Smooth muscle cell (in vitro differentiated cells): ENCODE measurements around the gene DDX23. TPM values are rescaled to one million over a fixed set of nuclear protein-coding genes. Genes with fewer than 3 reads are reported as not detected.
"Not testable (repeated sequence)": the region's sequence is repeated elsewhere in the genome, so short reads cannot be mapped to it uniquely, and the experiment has no call there.

Experiments
- DNase-seq: peaks from one replicate; lab custom pipeline; 2025; ENCODE audit not compliant: unreplicated experiment; lab: John Stamatoyannopoulos, UW
- H2AFZ ChIP-seq: fragments of 200-600 bp; sonication (generic); 2 replicates; pipeline ENCODE4 v1.6.0; 2016; ENCODE audit warnings: antibody characterized with exemption, low read depth, mild to moderate bottlenecking
- H3F3A ChIP-seq: fragments of 200-600 bp; sonication (generic); 2 replicates; pipeline ENCODE4 v1.6.0; 2017; ENCODE audit warnings: antibody characterized with exemption, low read depth
- H3K27ac ChIP-seq: fragments of 200-600 bp; sonication (generic); 2 replicates; pipeline ENCODE4 v1.5.1; 2016; ENCODE audit warnings: low read depth, mild to moderate bottlenecking
- H3K27me3 ChIP-seq: fragments of 200-600 bp; sonication (generic); 2 replicates; pipeline ENCODE4 v1.6.1; 2016; ENCODE audit warnings: low read depth, mild to moderate bottlenecking
- H3K36me3 ChIP-seq: fragments of 200-600 bp; sonication (generic); 2 replicates; pipeline ENCODE4 v1.5.1; 2016; ENCODE audit warnings: low read depth
- H3K4me1 ChIP-seq: fragments of 200-600 bp; sonication (generic); 2 replicates; pipeline ENCODE4 v1.5.1; 2016; ENCODE audit warnings: low read depth
- H3K4me2 ChIP-seq: fragments of 200-600 bp; sonication (generic); 2 replicates; pipeline ENCODE4 v1.6.0; 2016; ENCODE audit warnings: mild to moderate bottlenecking
- H3K4me3 ChIP-seq: fragments of 200-600 bp; sonication (generic); 2 replicates; pipeline ENCODE4 v1.5.1; 2016; ENCODE audit warnings: mild to moderate bottlenecking
- H3K79me2 ChIP-seq: fragments of 200-600 bp; sonication (generic); 2 replicates; pipeline ENCODE4 v1.6.0; 2016; ENCODE audit warnings: low read depth, mild to moderate bottlenecking
- H3K9ac ChIP-seq: fragments of 200-600 bp; sonication (generic); 2 replicates; pipeline ENCODE4 v1.6.0; 2016; ENCODE audit warnings: low read depth
- H3K9me3 ChIP-seq: fragments of 200-600 bp; sonication (generic); replicated peaks from 2 replicates; pipeline ENCODE4 v1.5.1; 2016; ENCODE audit warnings: low read depth
- H4K20me1 ChIP-seq: fragments of 200-600 bp; sonication (generic); 2 replicates; pipeline ENCODE4 v1.6.0; 2016; ENCODE audit warnings: low read depth
- CTCF ChIP-seq: fragments of 200-600 bp; sonication (generic); IDR thresholded peaks from 2 replicates; pipeline ENCODE4 v1.5.1; 2017; ENCODE audit warnings: borderline replicate concordance, mild to moderate bottlenecking, antibody characterized with exemption; ENCODE audit not compliant: insufficient read depth, poor library complexity, severe bottlenecking
- WGBS: methylation state at CpG from one replicate; pipeline ENCODE4 v1.1.7; 2016; ENCODE audit warnings: low lambda C conversion rate; 5-methylcytosine and 5-hydroxymethylcytosine counted together
- polyA plus RNA-seq: library from polyadenylated mRNA; unstranded; fragments of >200 nt; fragmentation: Nextera tagmentation; extraction: Ambion mirVana; gene quantifications from 2 replicates; pipeline ENCODE4 v1.2.1, GENCODE V29; 2016
- total RNA-seq: library from RNA; depleted of rRNA; stranded (reverse); fragments of >200 nt; gene quantifications from 2 replicates; pipeline ENCODE4 v1.2.3, GENCODE V29; 2014

Gene DDX23
- total and polyA plus RNA-seq, 2 experiments from 2014 or later = 41.6 to 51.7 TPM

GRCh38 chr12:48854488-48854887 lies 2.5 kb upstream of the DDX23 start:
- DNase-seq = no peak
- no peak overlapping the region for H2AFZ ChIP-seq
- H4K20me1 ChIP-seq = peaks cover 3% of the 10 kb centered on the region
- H3F3A ChIP-seq = no peaks in the 10 kb centered on the region
- 92% methylated on average over 4 of the region's 4 CpGs for WGBS
- H3K9me3 ChIP-seq = no peaks in the 10 kb centered on the region
- no peaks in the 10 kb centered on the region for H3K27me3 ChIP-seq
- no peak for TF ChIP-seq CTCF
- H3K36me3 ChIP-seq = no peaks in the 10 kb centered on the region
- no peak overlapping the region for H3K27ac ChIP-seq
- no peak overlapping the region for H3K4me3 ChIP-seq
- no peak overlapping the region for H3K9ac ChIP-seq
- peaks cover 15% of the 10 kb centered on the region for H3K4me1 ChIP-seq
- no peak overlapping the region for H3K4me2 ChIP-seq
- peaks cover 23% of the 10 kb centered on the region for H3K79me2 ChIP-seq

GRCh38 chr12:48852734-48853688 lies 1.0 kb upstream of the DDX23 start:
- peaks cover 3% of the 10 kb centered on the region for H4K20me1 ChIP-seq
- H3K4me3 ChIP-seq = peak overlapping the region; percentile 87
- H3K9ac ChIP-seq = no peak overlapping the region
- peaks cover 15% of the 10 kb centered on the region for H3K4me1 ChIP-seq
- H3F3A ChIP-seq = no peaks in the 10 kb centered on the region
- no peaks in the 10 kb centered on the region for H3K9me3 ChIP-seq
- no peaks in the 10 kb centered on the region for H3K27me3 ChIP-seq
- peak overlapping the region; percentile 43 for H3K27ac ChIP-seq
- H3K36me3 ChIP-seq = no peaks in the 10 kb centered on the region
- peak overlapping the region; percentile 98 for H3K4me2 ChIP-seq
- peak; percentile 85 for TF ChIP-seq CTCF
- 24% methylated on average over 11 of the region's 11 CpGs for WGBS
- peak overlapping the region; percentile 86 for H2AFZ ChIP-seq
- DNase-seq = peak; percentile 55
- peaks cover 38% of the 10 kb centered on the region for H3K79me2 ChIP-seq

GRCh38 chr12:48842021-48842420 lies 9.9 kb downstream of the DDX23 start:
- WGBS = 98% methylated on average over 7 of the region's 29 CpGs
- H3K4me3 ChIP-seq, H3K4me2 ChIP-seq, H3F3A ChIP-seq, H3K9ac ChIP-seq, H3K27ac ChIP-seq, H3K9me3 ChIP-seq, H2AFZ ChIP-seq, DNase-seq, H3K4me1 ChIP-seq, H3K79me2 ChIP-seq, H3K27me3 ChIP-seq: not testable (repeated sequence)
- H4K20me1 ChIP-seq = peaks cover 13% of the 10 kb centered on the region
- peaks cover 28% of the 10 kb centered on the region for H3K36me3 ChIP-seq

- 96% methylated on average over 4 of the region's 4 CpGs for WGBS
- H4K20me1 ChIP-seq = no peaks in the 10 kb centered on the region
- no peak overlapping the region for H3K4me3 ChIP-seq
- DNase-seq = no peak
- no peak for TF ChIP-seq CTCF
- no peak overlapping the region for H3K9ac ChIP-seq
- no peak overlapping the region for H2AFZ ChIP-seq
- H3K36me3 ChIP-seq = peaks cover 32% of the 10 kb centered on the region
- no peak overlapping the region for H3K4me2 ChIP-seq
- H3F3A ChIP-seq = no peaks in the 10 kb centered on the region
- no peak overlapping the region for H3K27ac ChIP-seq
- no peaks in the 10 kb centered on the region for H3K79me2 ChIP-seq
- no peaks in the 10 kb centered on the region for H3K4me1 ChIP-seq
- no peaks in the 10 kb centered on the region for H3K27me3 ChIP-seq
- no peaks in the 10 kb centered on the region for H3K9me3 ChIP-seq
Measured at GRCh38 chr12:48838048-48838447, 13.9 kb downstream of the DDX23 start.
